Measurements from ENCODE around the gene MORF4L1.
"Not testable (repeated sequence)": the region's sequence is repeated elsewhere in the genome, so short reads cannot be mapped to it uniquely, and the experiment has no call there.

The MORF4L1 gene

GRCh38 chr15:78881681-78882080 lies 9.0 kb downstream of the MORF4L1 start:
- no peak for DNase-seq
- in situ Hi-C loops (cut with HindIII; ENCODE audit: low pct_ligation_motif_present, low pct_unique_long_range_greater_than_20kb, low sequenced_read_pairs): no loop called here

- DNase-seq: no peak
- in situ Hi-C loops (cut with HindIII; ENCODE audit: low pct_ligation_motif_present, low pct_unique_long_range_greater_than_20kb, low sequenced_read_pairs): no loop called here
Observed at GRCh38 chr15:78889000-78889399, 16.3 kb downstream of the MORF4L1 start.

GRCh38 chr15:78893538-78893937 lies 20.8 kb downstream of the MORF4L1 start:
- in situ Hi-C loops (cut with HindIII; ENCODE audit: low pct_ligation_motif_present, low pct_unique_long_range_greater_than_20kb, low sequenced_read_pairs): no loop called here
- no peak for DNase-seq

- no peak for DNase-seq
- in situ Hi-C loops (cut with HindIII; ENCODE audit: low pct_ligation_motif_present, low pct_unique_long_range_greater_than_20kb, low sequenced_read_pairs): no loop called here
Observed at GRCh38 chr15:78895471-78895870, 22.8 kb downstream of the MORF4L1 start.

GRCh38 chr15:78898540-78898939 lies 25.9 kb downstream of the MORF4L1 start:
- in situ Hi-C loops (cut with HindIII; ENCODE audit: low pct_ligation_motif_present, low pct_unique_long_range_greater_than_20kb, low sequenced_read_pairs): no loop called here
- DNase-seq: no peak

- in situ Hi-C loops (cut with HindIII; ENCODE audit: low pct_ligation_motif_present, low pct_unique_long_range_greater_than_20kb, low sequenced_read_pairs): not testable (repeated sequence)
Observed at GRCh38 chr15:78900819-78901533, 28.3 kb downstream of the MORF4L1 start.

GRCh38 chr15:78902281-78903032 lies 29.8 kb downstream of the MORF4L1 start:
- peak; percentile 32 for DNase-seq
- in situ Hi-C loops (cut with HindIII; ENCODE audit: low pct_ligation_motif_present, low pct_unique_long_range_greater_than_20kb, low sequenced_read_pairs): not testable (repeated sequence)

More at GRCh38 chr15:78900819-78901533, 28.3 kb downstream of the MORF4L1 start:
- DNase-seq: not testable (repeated sequence)

GRCh38 chr15:78904599-78905358 lies 32.1 kb downstream of the MORF4L1 start:
- no peak for DNase-seq
- in situ Hi-C loops (cut with HindIII; ENCODE audit: low pct_ligation_motif_present, low pct_unique_long_range_greater_than_20kb, low sequenced_read_pairs): no loop called here

GRCh38 chr15:78906316-78906620 lies 33.6 kb downstream of the MORF4L1 start:
- in situ Hi-C loops (cut with HindIII; ENCODE audit: low pct_ligation_motif_present, low pct_unique_long_range_greater_than_20kb, low sequenced_read_pairs): no loop called here
- DNase-seq: peak; percentile 94

GRCh38 chr15:78907577-78907976 lies 34.9 kb downstream of the MORF4L1 start:
- in situ Hi-C loops (cut with HindIII; ENCODE audit: low pct_ligation_motif_present, low pct_unique_long_range_greater_than_20kb, low sequenced_read_pairs): no loop called here
- peak; percentile 33 for DNase-seq

GRCh38 chr15:78909160-78909695 lies 36.5 kb downstream of the MORF4L1 start:
- in situ Hi-C loops (cut with HindIII; ENCODE audit: low pct_ligation_motif_present, low pct_unique_long_range_greater_than_20kb, low sequenced_read_pairs): no loop called here
- DNase-seq: no peak

- DNase-seq: peak; percentile 47
- in situ Hi-C loops (cut with HindIII; ENCODE audit: low pct_ligation_motif_present, low pct_unique_long_range_greater_than_20kb, low sequenced_read_pairs): no loop called here
Observed at GRCh38 chr15:78909791-78910228, 37.1 kb downstream of the MORF4L1 start.

GRCh38 chr15:78910271-78910670 lies 37.6 kb downstream of the MORF4L1 start:
- DNase-seq: no peak
- in situ Hi-C loops (cut with HindIII; ENCODE audit: low pct_ligation_motif_present, low pct_unique_long_range_greater_than_20kb, low sequenced_read_pairs): no loop called here

GRCh38 chr15:78912316-78912715 lies 39.6 kb downstream of the MORF4L1 start:
- in situ Hi-C loops (cut with HindIII; ENCODE audit: low pct_ligation_motif_present, low pct_unique_long_range_greater_than_20kb, low sequenced_read_pairs): no loop called here
- no peak for DNase-seq

- no peak for DNase-seq
- in situ Hi-C loops (cut with HindIII; ENCODE audit: low pct_ligation_motif_present, low pct_unique_long_range_greater_than_20kb, low sequenced_read_pairs): no loop called here
Observed at GRCh38 chr15:78913012-78913411, 40.3 kb downstream of the MORF4L1 start.

- DNase-seq: peak; percentile 12
- in situ Hi-C loops (cut with HindIII; ENCODE audit: low pct_ligation_motif_present, low pct_unique_long_range_greater_than_20kb, low sequenced_read_pairs): no loop called here
Observed at GRCh38 chr15:78914027-78914764, 41.5 kb downstream of the MORF4L1 start.

- DNase-seq: no peak
Observed at GRCh38 chr15:78915341-78916087, 42.8 kb downstream of the MORF4L1 start.

GRCh38 chr15:78916088-78916487 lies 43.4 kb downstream of the MORF4L1 start:
- in situ Hi-C loops (cut with HindIII; ENCODE audit: low pct_ligation_motif_present, low pct_unique_long_range_greater_than_20kb, low sequenced_read_pairs): no loop called here

More at GRCh38 chr15:78915341-78916087, 42.8 kb downstream of the MORF4L1 start:
- in situ Hi-C loops (cut with HindIII; ENCODE audit: low pct_ligation_motif_present, low pct_unique_long_range_greater_than_20kb, low sequenced_read_pairs): no loop called here

More at GRCh38 chr15:78916088-78916487, 43.4 kb downstream of the MORF4L1 start:
- no peak for DNase-seq
